Testis (tissue), 2 donors: Measurements from ENCODE around the gene GNGT2.

Source experiments
- POLR2A ChIP-seq: fragments of 450-650 bp; IDR thresholded peaks from one replicate; pipeline ENCODE4 v1.6.1; 2017; ENCODE audit warnings: antibody characterized with exemption, mild to moderate bottlenecking, moderate library complexity
- TF ChIP-seq, protein P1 (sequence below), 3 experiments: fragments of 450-650 bp in 2 of 3; fragments of 200-600 bp in 1 of 3; sonication (generic) in 1 of 3; IDR thresholded peaks; one replicate each; pipeline ENCODE4 v1.5.1; 2016 to 2019; ENCODE audit warnings: antibody characterized with exemption in 3 of 3, mild to moderate bottlenecking in 2 of 3, moderate library complexity in 1 of 3

DNA sequence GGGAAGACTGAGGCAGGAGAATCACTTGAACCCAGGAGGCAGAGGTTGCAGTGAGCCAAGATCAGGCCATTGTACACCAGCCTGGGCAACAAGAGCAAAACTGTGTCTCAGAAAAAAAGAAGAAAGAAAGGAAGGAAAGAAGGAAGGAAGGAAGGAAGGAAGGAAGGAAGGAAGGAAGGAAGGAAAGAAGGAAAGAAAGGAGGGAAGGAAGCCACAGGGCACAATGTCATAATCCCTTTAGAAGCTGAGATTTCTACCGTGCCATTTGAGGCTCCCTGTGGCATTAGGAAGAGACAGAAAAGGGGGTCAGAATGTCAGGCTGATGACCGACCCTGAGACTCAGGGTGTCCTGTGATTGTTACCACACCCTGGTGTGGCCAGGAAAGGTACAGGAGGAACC lies 6.6 kb downstream of the GNGT2 start:
- TF ChIP-seq, protein P1, sequence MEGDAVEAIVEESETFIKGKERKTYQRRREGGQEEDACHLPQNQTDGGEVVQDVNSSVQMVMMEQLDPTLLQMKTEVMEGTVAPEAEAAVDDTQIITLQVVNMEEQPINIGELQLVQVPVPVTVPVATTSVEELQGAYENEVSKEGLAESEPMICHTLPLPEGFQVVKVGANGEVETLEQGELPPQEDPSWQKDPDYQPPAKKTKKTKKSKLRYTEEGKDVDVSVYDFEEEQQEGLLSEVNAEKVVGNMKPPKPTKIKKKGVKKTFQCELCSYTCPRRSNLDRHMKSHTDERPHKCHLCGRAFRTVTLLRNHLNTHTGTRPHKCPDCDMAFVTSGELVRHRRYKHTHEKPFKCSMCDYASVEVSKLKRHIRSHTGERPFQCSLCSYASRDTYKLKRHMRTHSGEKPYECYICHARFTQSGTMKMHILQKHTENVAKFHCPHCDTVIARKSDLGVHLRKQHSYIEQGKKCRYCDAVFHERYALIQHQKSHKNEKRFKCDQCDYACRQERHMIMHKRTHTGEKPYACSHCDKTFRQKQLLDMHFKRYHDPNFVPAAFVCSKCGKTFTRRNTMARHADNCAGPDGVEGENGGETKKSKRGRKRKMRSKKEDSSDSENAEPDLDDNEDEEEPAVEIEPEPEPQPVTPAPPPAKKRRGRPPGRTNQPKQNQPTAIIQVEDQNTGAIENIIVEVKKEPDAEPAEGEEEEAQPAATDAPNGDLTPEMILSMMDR (IDR thresholded peaks at IDR 0.05), result no peak
- TF ChIP-seq POLR2A, result no peak
